H1 (cell line): ENCODE results near the gene NEDD4L. TPM values are rescaled to one million over a fixed set of nuclear protein-coding genes. Genes with fewer than 3 reads are reported as not detected.

ENCODE experiments used
- CTCF ChIA-PET: fragments of 300-600 bp; sonication (Branson Sonifier 250); formaldehyde crosslinking; loops from one replicate; lab custom pipeline; 2021; ENCODE audit not compliant: partially characterized antibody; lab: Charles Lee
- POLR2A ChIA-PET: fragments of 300-600 bp; sonication (Branson Sonifier 250); formaldehyde crosslinking; loops from one replicate; lab custom pipeline; 2021; ENCODE audit warnings: inconsistent platforms; ENCODE audit not compliant: partially characterized antibody; lab: Charles Lee
- DNase-seq, 2 experiments: peaks; one replicate each; pipeline versions ENCODE4 v3.0.0 to v3.0.0-alpha.2; 2010 to 2022; ENCODE audit warnings: low spot score in 2 of 2, low read depth in 1 of 2, mixed read lengths in 1 of 2
- FAIRE-seq: peaks from 2 replicates; lab custom pipeline; 2011; peaks lifted over from hg19 to GRCh38; lab: Jason Lieb, UNC
- H2AFZ ChIP-seq: 2 replicates; pipeline ENCODE4 v1.8.1; 2012; ENCODE audit warnings: low read length, inconsistent platforms
- H2AK5ac ChIP-seq: 2 replicates; pipeline ENCODE4 v1.6.1; 2013; ENCODE audit warnings: low read depth, low read length
- H2BK120ac ChIP-seq: replicated peaks from 2 replicates; pipeline ENCODE3; 2013; ENCODE audit warnings: low read depth, low read length, inconsistent platforms
- H2BK12ac ChIP-seq: 2 replicates; pipeline ENCODE4 v1.6.1; 2013; ENCODE audit warnings: low read depth, low read length
- H2BK15ac ChIP-seq: 2 replicates; pipeline ENCODE4 v1.6.1; 2013; ENCODE audit warnings: low read length
- H2BK20ac ChIP-seq: 2 replicates; pipeline ENCODE4 v1.6.1; 2013; ENCODE audit warnings: low read length
- H2BK5ac ChIP-seq: 2 replicates; pipeline ENCODE4 v1.6.1; 2013; ENCODE audit warnings: low read depth, low read length
- H3K14ac ChIP-seq: 2 replicates; pipeline ENCODE4 v1.6.1; 2013; ENCODE audit warnings: inconsistent platforms; ENCODE audit not compliant: insufficient read length
- H3K18ac ChIP-seq: 2 replicates; pipeline ENCODE4 v1.6.1; 2013; ENCODE audit warnings: low read length; ENCODE audit errors: extremely low read depth
- H3K23ac ChIP-seq: 2 replicates; pipeline ENCODE4 v1.6.1; 2013; ENCODE audit warnings: inconsistent platforms; ENCODE audit not compliant: insufficient read length
- H3K23me2 ChIP-seq: 2 replicates; pipeline ENCODE4 v1.6.1; 2013; ENCODE audit warnings: low read depth, low read length
- H3K27ac ChIP-seq: 2 replicates; pipeline ENCODE4 v1.6.1; 2011; ENCODE audit warnings: low read depth, low read length, inconsistent platforms
- H3K27me3 ChIP-seq, 4 experiments: replicated peaks in 1 of 4; 1 replicate in 1 of 4; 2 replicates in 3 of 4; pipeline versions ENCODE4 v1.6.1 to v1.8.1; 2011 to 2013; ENCODE audit warnings: low read length in 3 of 4, mild to moderate bottlenecking in 3 of 4, inconsistent platforms in 2 of 4, mixed read lengths in 2 of 4, moderate library complexity in 1 of 4; ENCODE audit not compliant: control insufficient read depth in 3 of 4, insufficient read depth in 3 of 4; ENCODE audit errors: extremely low read depth in 1 of 4
- H3K36me3 ChIP-seq, 4 experiments: 2 replicates each; pipeline versions ENCODE4 v1.6.1 to v1.8.1; 2011 to 2013; ENCODE audit warnings: mild to moderate bottlenecking in 4 of 4, low read length in 3 of 4, moderate library complexity in 2 of 4, control low read depth in 1 of 4, inconsistent platforms in 1 of 4; ENCODE audit not compliant: insufficient read depth in 4 of 4, control insufficient read depth in 2 of 4
- H3K4ac ChIP-seq: replicated peaks from 2 replicates; pipeline ENCODE3; 2013; ENCODE audit warnings: low read length, low read depth, mixed read lengths, inconsistent platforms; ENCODE audit not compliant: insufficient read length
- H3K4me1 ChIP-seq, 4 experiments: replicated peaks in 1 of 4; 1 replicate in 1 of 4; 2 replicates in 3 of 4; pipeline versions ENCODE4 v1.6.1 to v1.8.1; 2011 to 2013; ENCODE audit warnings: low read length in 3 of 4, inconsistent platforms in 2 of 4, mixed read lengths in 1 of 4; ENCODE audit not compliant: insufficient read depth in 4 of 4, control insufficient read depth in 3 of 4
- H3K4me2 ChIP-seq, 2 experiments: 2 replicates each; pipeline versions ENCODE4 v1.6.1 to v1.8.1; 2011 to 2013; ENCODE audit warnings: low read depth in 2 of 2, low read length in 2 of 2, control low read depth in 1 of 2, inconsistent platforms in 1 of 2, mild to moderate bottlenecking in 1 of 2; ENCODE audit not compliant: insufficient read depth in 1 of 2
- H3K4me3 ChIP-seq, 4 experiments: fragments of 200-600, 300-600 bp in 1 of 4; sonication (generic), shearing (Covaris generic), sonication (Bioruptor Twin) in 1 of 4; 2 replicates each; pipeline versions ENCODE4 v1.5.1 to v1.8.1; 2011 to 2016; ENCODE audit warnings: low read length in 4 of 4, low read depth in 3 of 4, control low read depth in 2 of 4, inconsistent platforms in 2 of 4, mild to moderate bottlenecking in 2 of 4, mixed read lengths in 1 of 4, moderate library complexity in 1 of 4; ENCODE audit not compliant: insufficient read depth in 2 of 4; ENCODE audit errors: extremely low read depth in 1 of 4
- H3K56ac ChIP-seq: replicated peaks from 2 replicates; pipeline ENCODE3; 2013; ENCODE audit warnings: low read depth, mild to moderate bottlenecking, mixed read lengths, low read length, inconsistent platforms; ENCODE audit not compliant: insufficient read length
- H3K79me1 ChIP-seq: 2 replicates; pipeline ENCODE4 v1.6.1; 2013; ENCODE audit warnings: low read depth, low read length, control low read depth
- H3K79me2 ChIP-seq, 2 experiments: 2 replicates each; pipeline versions ENCODE4 v1.6.1 to v1.8.1; 2012 to 2013; ENCODE audit warnings: low read length in 2 of 2, mild to moderate bottlenecking in 2 of 2, inconsistent platforms in 1 of 2; ENCODE audit not compliant: insufficient read depth in 2 of 2, control insufficient read depth in 1 of 2
- H3K9ac ChIP-seq, 4 experiments: replicated peaks in 1 of 4; 1 replicate in 1 of 4; 2 replicates in 3 of 4; pipeline versions ENCODE4 v1.6.1 to v1.8.1; 2011 to 2013; ENCODE audit warnings: low read depth in 3 of 4, low read length in 3 of 4, control low read depth in 2 of 4, mild to moderate bottlenecking in 2 of 4, moderate library complexity in 2 of 4, inconsistent platforms in 1 of 4; ENCODE audit errors: extremely low read depth in 1 of 4
- H3K9me3 ChIP-seq, 2 experiments: 2 replicates each; pipeline versions ENCODE4 v1.6.1 to v1.8.1; 2012 to 2013; ENCODE audit warnings: mild to moderate bottlenecking in 2 of 2, moderate library complexity in 2 of 2, control low read depth in 1 of 2, inconsistent platforms in 1 of 2, low read depth in 1 of 2, low read length in 1 of 2, mixed read lengths in 1 of 2; ENCODE audit not compliant: insufficient read depth in 2 of 2
- H4K20me1 ChIP-seq, 2 experiments: replicated peaks in 1 of 2; 2 replicates each; pipeline versions ENCODE3 to v1.8.1; 2011 to 2013; ENCODE audit warnings: inconsistent platforms in 2 of 2, low read length in 2 of 2, mild to moderate bottlenecking in 1 of 2; ENCODE audit not compliant: insufficient read depth in 2 of 2, control insufficient read depth in 1 of 2
- H4K5ac ChIP-seq: 2 replicates; pipeline ENCODE4 v1.6.1; 2013; ENCODE audit warnings: low read length, low read depth, mixed read lengths, inconsistent platforms; ENCODE audit not compliant: insufficient read length
- H4K8ac ChIP-seq: 2 replicates; pipeline ENCODE4 v1.8.0; 2013; ENCODE audit warnings: mild to moderate bottlenecking, moderate library complexity, low read length, inconsistent platforms; ENCODE audit not compliant: insufficient read depth; ENCODE audit errors: extremely low read depth
- H4K91ac ChIP-seq: replicated peaks from 2 replicates; pipeline ENCODE3; 2013; ENCODE audit warnings: low read length, mixed read lengths, inconsistent platforms; ENCODE audit not compliant: insufficient read length
- CTBP2 ChIP-seq: IDR thresholded peaks from 2 replicates; pipeline ENCODE4 v1.7.0; 2011; ENCODE audit warnings: borderline replicate concordance, mild to moderate bottlenecking, moderate library complexity, mixed read lengths, low read length; ENCODE audit not compliant: insufficient read depth, insufficient read length
- KDM1A ChIP-seq: fragments of 200-600, 300-600 bp; sonication (generic); IDR thresholded peaks from 2 replicates; pipeline ENCODE4 v1.7.1; 2016; ENCODE audit warnings: mild to moderate bottlenecking, low read length, borderline replicate concordance
- NANOG ChIP-seq: IDR thresholded peaks from 2 replicates; pipeline ENCODE4 v1.6.1; 2011; ENCODE audit warnings: low read length, low read depth, mild to moderate bottlenecking, inconsistent platforms; ENCODE audit not compliant: insufficient read depth, poor library complexity, severe bottlenecking
- POLR2A ChIP-seq, 2 experiments: IDR thresholded peaks; 1 replicate in 1 of 2; 2 replicates in 1 of 2; pipeline ENCODE4 v1.6.1; 2011; ENCODE audit warnings: low read depth in 2 of 2, low read length in 2 of 2, mild to moderate bottlenecking in 2 of 2; ENCODE audit errors: control extremely low read depth in 1 of 2
- TBP ChIP-seq: IDR thresholded peaks from 2 replicates; pipeline ENCODE4 v1.6.1; 2011; ENCODE audit warnings: low read depth, low read length, improper control_type of control experiment
- WGBS, 2 experiments: shearing (Covaris generic) in 1 of 2; methylation state at CpG; one replicate each; pipeline versions ENCODE4 v1.1.6 to v1.1.7; 2013 to 2015; ENCODE audit warnings: low lambda C conversion rate in 2 of 2, mixed read lengths in 2 of 2, inconsistent platforms in 1 of 2, low coverage in 1 of 2, missing lambda C conversion rate in 1 of 2; ENCODE audit not compliant: insufficient replicate concordance in 2 of 2, insufficient coverage in 1 of 2, insufficient read length in 1 of 2; ENCODE audit errors: extremely low coverage in 1 of 2, missing lambda C conversion rate in 1 of 2; 5-methylcytosine and 5-hydroxymethylcytosine counted together
- polyA plus RNA-seq, 7 experiments: library from polyadenylated mRNA; depleted of rRNA in 3 of 7; stranded (reverse) in 5 of 7; unstranded in 2 of 7; fragments of >200 nt in 5 of 7; fragments of 200-250 nt in 2 of 7; gene quantifications; 1 replicate in 5 of 7; 2 replicates in 1 of 7; 4 replicates in 1 of 7; pipeline versions ENCODE4 v1.2.1 to v1.2.3, GENCODE V29; 2011 to 2013; ENCODE audit warnings: missing spikeins in 2 of 7, mixed read lengths in 2 of 7
- total RNA-seq: library from RNA; stranded (reverse); fragmentation: NEBNext Ultra II Directional; extraction: Animal tissue kit (Norgen Biotek cat#: 25700); gene quantifications from 2 replicates; pipeline ENCODE4 v1.2.1, GENCODE V29; 2021

NEDD4L gene
- total and polyA plus RNA-seq, 2 of the 8 experiments (the other 6 are each of a cell fraction or from before 2014, with no cell fraction given), result 37.3 to 69.8 TPM

- H3K4ac ChIP-seq, result no peak overlapping the region
- no peak overlapping the region for H3K9ac ChIP-seq
- H2BK5ac ChIP-seq, result no peak overlapping the region
- 97% methylated on average over 9 of the region's 9 CpGs; no CpG with 5 or more reads in 1 of the 2 experiments for WGBS, 2 experiments
- no peak overlapping the region for H2BK120ac ChIP-seq
- FAIRE-seq, result no peak
- no peaks in the 10 kb centered on the region for H3K9me3 ChIP-seq
- H3K56ac ChIP-seq, result no peak overlapping the region
- H3K23me2 ChIP-seq, result 0 out of 2 replicates have a peak, but pooled peaks cover 2% of the 10 kb centered on the region
- H2AFZ ChIP-seq, result no peak overlapping the region
- no peak overlapping the region for H3K4me3 ChIP-seq
- no peak overlapping the region for H2AK5ac ChIP-seq
- no peaks in the 10 kb centered on the region for H3K79me2 ChIP-seq
- H4K5ac ChIP-seq, result no peak overlapping the region
- H2BK15ac ChIP-seq, result no peak overlapping the region
- H3K4me1 ChIP-seq, result peaks cover 0 to 4% (median 0%) of the 10 kb centered on the region in 4 experiments; a peak in 2 of 7 replicates
- no peak overlapping the region for H3K4me2 ChIP-seq
- H2BK20ac ChIP-seq, result no peak overlapping the region
- no peak overlapping the region for H3K27ac ChIP-seq
- ChIA-PET CTCF (no interaction called here), POLR2A (no interaction called here)
- no peak overlapping the region for H4K8ac ChIP-seq
- no peak overlapping the region for H4K91ac ChIP-seq
- H3K36me3 ChIP-seq, result no peaks in the 10 kb centered on the region
- 0 out of 7 replicates have a peak, but pooled peaks cover 0 to 2% (median 0%) of the 10 kb centered on the region in 4 experiments for H3K27me3 ChIP-seq
- H3K23ac ChIP-seq, result no peak overlapping the region
- no peak overlapping the region for H2BK12ac ChIP-seq
- no peak overlapping the region for H3K18ac ChIP-seq
- DNase-seq, result no peak
- H4K20me1 ChIP-seq, result no peaks in the 10 kb centered on the region
- no peaks in the 10 kb centered on the region for H3K79me1 ChIP-seq
- H3K14ac ChIP-seq, result no peak overlapping the region
- TF ChIP-seq POLR2A (IDR thresholded peaks at IDR 0.05; ENCODE audit: control extremely low read depth in 1 of 2, low read depth in 2 of 2, low read length in 2 of 2) (no peak), CTBP2 (no peak), NANOG (no peak), TBP (no peak), KDM1A (no peak)
These were observed 388.2 kb downstream of the NEDD4L start for GRCh38 chr18:58432050-58432727.
